ENCODE data around the gene SFMBT2. TPM values are rescaled to one million over a fixed set of nuclear protein-coding genes. Genes with fewer than 3 reads are reported as not detected.

The SFMBT2 gene
- total RNA-seq, 2 experiments from 2014 or later = 7.9 to 8.3 TPM

DNA sequence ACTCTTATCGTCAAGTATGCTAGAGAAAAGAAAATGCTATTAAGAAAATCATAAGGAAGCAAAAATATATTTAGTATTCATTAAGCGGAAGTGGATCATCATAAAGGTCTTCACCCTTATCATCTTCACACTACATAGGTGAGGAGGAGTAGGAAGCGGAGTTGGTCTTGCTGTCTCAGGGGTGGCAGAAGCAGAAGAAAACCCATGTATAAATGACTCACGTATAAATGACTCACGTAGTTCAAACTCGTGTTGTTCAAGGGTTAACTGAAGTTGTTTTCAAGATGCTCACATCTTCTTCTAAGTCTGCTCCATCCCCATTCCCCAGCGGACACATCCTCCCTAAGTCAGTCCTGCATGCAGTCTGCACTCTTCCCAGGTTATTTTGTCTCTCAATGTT lies 72.4 kb downstream of the SFMBT2 start:
- BruUV-seq (replicated peaks) = no TSS peak
- CTCF ChIA-PET (ENCODE audit: unreplicated experiment) = no interaction called here
- intact Hi-C loops (cut with micrococcal nuclease; ENCODE audit: unreplicated experiment) = no loop called here

DNA sequence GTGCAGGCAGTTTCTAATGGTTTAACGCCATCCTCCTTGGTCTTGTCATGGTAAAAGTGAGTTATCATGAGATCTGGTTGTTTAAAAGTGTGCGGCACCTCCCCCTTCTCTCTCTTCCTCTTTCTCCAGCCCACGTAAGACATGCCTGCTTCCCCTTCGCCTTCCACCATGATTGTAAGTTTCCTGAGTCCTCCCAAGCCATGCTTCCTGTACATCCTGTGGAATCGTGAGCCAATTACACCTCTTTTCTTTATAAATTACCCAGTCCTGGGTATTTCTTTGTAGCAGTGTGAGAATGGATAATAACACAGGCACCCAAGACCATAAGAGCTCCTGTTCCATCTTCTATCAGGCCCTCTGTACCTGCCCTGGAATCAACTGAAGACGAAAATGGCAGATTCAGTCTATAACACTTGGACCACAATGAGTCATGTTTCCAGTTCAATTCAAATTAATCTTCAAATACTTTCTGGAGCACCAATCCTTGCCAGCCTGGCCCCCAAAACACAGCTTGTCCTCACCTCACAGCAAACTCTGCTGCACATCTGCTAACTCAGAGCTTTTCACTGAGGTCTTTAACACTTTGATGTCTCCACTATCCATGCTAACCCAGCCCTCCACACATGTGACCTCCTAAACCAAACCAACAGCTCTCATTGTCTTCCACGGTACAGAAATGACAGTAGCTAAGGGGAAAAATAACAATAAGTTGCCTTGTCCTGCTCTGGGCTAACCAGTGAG lies 73.2 kb downstream of the SFMBT2 start:
- no TSS peak for BruUV-seq (replicated peaks)
- intact Hi-C loops (cut with micrococcal nuclease; ENCODE audit: unreplicated experiment) = no loop called here
- CTCF ChIA-PET (ENCODE audit: unreplicated experiment) = no interaction called here
- H3K4me2 ChIP-seq (ENCODE audit: low read length) = peak overlapping the region; percentile 4; the same call in 1 of the 2 replicates
- H3K27ac ChIP-seq (ENCODE audit: low read depth, low read length, poor library complexity, severe bottlenecking) = no peak overlapping the region
- H3K4me3 ChIP-seq (ENCODE audit: low read depth, low read length, poor library complexity, severe bottlenecking) = no peak overlapping the region
- H3K79me2 ChIP-seq (ENCODE audit: insufficient read depth, low read depth, low read length) = no peaks in the 10 kb centered on the region
- POLR2A ChIA-PET = no interaction called here
- H3K9me2 ChIP-seq (ENCODE audit: insufficient read depth, low read length) = no peaks in the 10 kb centered on the region
- peaks cover 7% of the 10 kb centered on the region; the same call in 1 of the 2 replicates for H3K36me3 ChIP-seq (ENCODE audit: insufficient read depth, low read length)
- H3K4me1 ChIP-seq (ENCODE audit: insufficient read depth, low read length, poor library complexity, severe bottlenecking) = peaks cover 9% of the 10 kb centered on the region
- H2AFZ ChIP-seq (ENCODE audit: low read length) = no peak overlapping the region
- DNase-seq (ENCODE audit: low spot score) = peak; percentile 9
- no peaks in the 10 kb centered on the region for H3K9me3 ChIP-seq (ENCODE audit: low read length)
- TF ChIP-seq, protein P1, sequence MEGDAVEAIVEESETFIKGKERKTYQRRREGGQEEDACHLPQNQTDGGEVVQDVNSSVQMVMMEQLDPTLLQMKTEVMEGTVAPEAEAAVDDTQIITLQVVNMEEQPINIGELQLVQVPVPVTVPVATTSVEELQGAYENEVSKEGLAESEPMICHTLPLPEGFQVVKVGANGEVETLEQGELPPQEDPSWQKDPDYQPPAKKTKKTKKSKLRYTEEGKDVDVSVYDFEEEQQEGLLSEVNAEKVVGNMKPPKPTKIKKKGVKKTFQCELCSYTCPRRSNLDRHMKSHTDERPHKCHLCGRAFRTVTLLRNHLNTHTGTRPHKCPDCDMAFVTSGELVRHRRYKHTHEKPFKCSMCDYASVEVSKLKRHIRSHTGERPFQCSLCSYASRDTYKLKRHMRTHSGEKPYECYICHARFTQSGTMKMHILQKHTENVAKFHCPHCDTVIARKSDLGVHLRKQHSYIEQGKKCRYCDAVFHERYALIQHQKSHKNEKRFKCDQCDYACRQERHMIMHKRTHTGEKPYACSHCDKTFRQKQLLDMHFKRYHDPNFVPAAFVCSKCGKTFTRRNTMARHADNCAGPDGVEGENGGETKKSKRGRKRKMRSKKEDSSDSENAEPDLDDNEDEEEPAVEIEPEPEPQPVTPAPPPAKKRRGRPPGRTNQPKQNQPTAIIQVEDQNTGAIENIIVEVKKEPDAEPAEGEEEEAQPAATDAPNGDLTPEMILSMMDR (conservative IDR thresholded peaks at IDR 0.05; ENCODE audit: low read length) = no peak
- TF ChIP-seq EZH2phosphoT487 (IDR thresholded peaks at IDR 0.05; ENCODE audit: borderline replicate concordance, low read depth, low read length) = no peak
- no peaks in the 10 kb centered on the region for H4K20me1 ChIP-seq (ENCODE audit: insufficient read depth, low read length)

More for the DNA sequence above, 72.4 kb downstream of the SFMBT2 start:
- Histone ChIP-seq H3K79me2 (ENCODE audit: insufficient read depth, low read depth, low read length) (no peaks in the 10 kb centered on the region), H3K4me1 (ENCODE audit: insufficient read depth, low read length, poor library complexity, severe bottlenecking) (peaks cover 9% of the 10 kb centered on the region), H3K4me2 (ENCODE audit: low read length) (no peak overlapping the region), H3K36me3 (ENCODE audit: insufficient read depth, low read length) (peaks cover 8% of the 10 kb centered on the region; the same call in 1 of the 2 replicates), H2AFZ (ENCODE audit: low read length) (no peak overlapping the region), H3K9me2 (ENCODE audit: insufficient read depth, low read length) (no peaks in the 10 kb centered on the region), H4K20me1 (ENCODE audit: insufficient read depth, low read length) (no peaks in the 10 kb centered on the region), H3K9me3 (ENCODE audit: low read length) (peaks cover 5% of the 10 kb centered on the region; the same call in 1 of the 2 replicates), H3K4me3 (ENCODE audit: low read depth, low read length, poor library complexity, severe bottlenecking) (no peak overlapping the region), H3K27ac (ENCODE audit: low read depth, low read length, poor library complexity, severe bottlenecking) (no peak overlapping the region)
- POLR2A ChIA-PET = no interaction called here
- TF ChIP-seq, protein P1 (conservative IDR thresholded peaks at IDR 0.05; ENCODE audit: low read length) = no peak
- no peak for TF ChIP-seq EZH2phosphoT487 (IDR thresholded peaks at IDR 0.05; ENCODE audit: borderline replicate concordance, low read depth, low read length)
- no peak for DNase-seq (ENCODE audit: low spot score)

DNA sequence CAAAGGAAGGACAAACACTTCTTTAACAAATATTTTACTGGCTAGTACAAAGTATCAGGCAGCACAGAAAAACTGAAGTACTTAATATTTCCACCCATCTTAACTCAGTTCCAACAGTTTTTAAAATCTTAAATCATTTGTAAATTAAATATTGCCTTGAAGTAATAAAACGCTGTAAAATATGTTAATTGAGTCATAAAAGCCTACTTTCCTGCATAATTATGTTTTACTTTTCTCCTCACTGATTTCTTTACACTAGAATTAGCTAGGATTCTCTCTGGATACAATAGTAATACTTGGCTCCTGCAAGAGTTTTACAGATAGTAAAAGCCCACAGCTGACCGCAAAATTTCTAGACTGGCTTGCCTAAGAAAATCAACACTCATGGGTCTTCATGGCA lies 74.9 kb downstream of the SFMBT2 start:
- no peak for DNase-seq (ENCODE audit: low spot score)
- no peak overlapping the region for H3K4me2 ChIP-seq (ENCODE audit: low read length)
- no peak overlapping the region for H2AFZ ChIP-seq (ENCODE audit: low read length)
- intact Hi-C loops (cut with micrococcal nuclease; ENCODE audit: unreplicated experiment) = no loop called here
- H3K4me1 ChIP-seq (ENCODE audit: insufficient read depth, low read length, poor library complexity, severe bottlenecking) = peaks cover 9% of the 10 kb centered on the region
- ChIA-PET CTCF (ENCODE audit: unreplicated experiment) (no interaction called here), POLR2A (no interaction called here)
- no TSS peak for BruUV-seq (replicated peaks)
- no peaks in the 10 kb centered on the region for H3K9me3 ChIP-seq (ENCODE audit: low read length)
- H3K4me3 ChIP-seq (ENCODE audit: low read depth, low read length, poor library complexity, severe bottlenecking) = no peak overlapping the region
- no peaks in the 10 kb centered on the region for H4K20me1 ChIP-seq (ENCODE audit: insufficient read depth, low read length)
- H3K36me3 ChIP-seq (ENCODE audit: insufficient read depth, low read length) = peaks cover 7% of the 10 kb centered on the region; the same call in 1 of the 2 replicates
- no peak overlapping the region for H3K27ac ChIP-seq (ENCODE audit: low read depth, low read length, poor library complexity, severe bottlenecking)
- no peaks in the 10 kb centered on the region for H3K79me2 ChIP-seq (ENCODE audit: insufficient read depth, low read depth, low read length)
- H3K9me2 ChIP-seq (ENCODE audit: insufficient read depth, low read length) = no peaks in the 10 kb centered on the region
- TF ChIP-seq EZH2phosphoT487 (IDR thresholded peaks at IDR 0.05; ENCODE audit: borderline replicate concordance, low read depth, low read length) = no peak
- TF ChIP-seq, protein P1 (conservative IDR thresholded peaks at IDR 0.05; ENCODE audit: low read length) = no peak

Measured in OCI-LY7 (cell line).